ENCODE data around the gene UGT1A4. TPM values are rescaled to one million over a fixed set of nuclear protein-coding genes. Genes with fewer than 3 reads are reported as not detected.
A peak's percentile ranks its signal among the peaks of the same experiment; 100 is the strongest.

Gene UGT1A4
- total and polyA plus RNA-seq, 2 of the 8 experiments (the other 6 are each of a cell fraction or from before 2014, with no cell fraction given): not detected

GRCh38 chr2:233802132-233802815 lies 83.7 kb downstream of the UGT1A4 start:
- POLR2A ChIA-PET (ENCODE audit: partially characterized antibody): no interaction called here
- Histone ChIP-seq H2BK20ac (ENCODE audit: low read length) (no peak overlapping the region), H2BK5ac (ENCODE audit: low read depth, low read length) (no peak overlapping the region), H3K4me1 (replicated peaks in 1 of 4; ENCODE audit: control insufficient read depth in 3 of 4, insufficient read depth in 4 of 4, low read length in 3 of 4) (no peaks in the 10 kb centered on the region), H3K27ac (ENCODE audit: low read depth, low read length) (no peak overlapping the region), H3K56ac (replicated peaks; ENCODE audit: insufficient read length, low read depth, low read length) (no peak overlapping the region), H2BK12ac (ENCODE audit: low read depth, low read length) (no peak overlapping the region), H3K79me2 (ENCODE audit: control insufficient read depth in 1 of 2, insufficient read depth in 2 of 2, low read length in 2 of 2) (no peaks in the 10 kb centered on the region), H2AK5ac (ENCODE audit: low read depth, low read length) (no peak overlapping the region), H2BK120ac (replicated peaks; ENCODE audit: low read depth, low read length) (no peak overlapping the region), H3K9ac (replicated peaks in 1 of 4; ENCODE audit: extremely low read depth in 1 of 4, low read depth in 3 of 4, low read length in 3 of 4) (no peak overlapping the region), H3K4me2 (ENCODE audit: insufficient read depth in 1 of 2, low read depth in 2 of 2, low read length in 2 of 2) (no peak overlapping the region), H3K79me1 (ENCODE audit: low read depth, low read length) (no peaks in the 10 kb centered on the region), H3K14ac (ENCODE audit: insufficient read length) (no peak overlapping the region), H2BK15ac (ENCODE audit: low read length) (no peak overlapping the region), H4K5ac (ENCODE audit: insufficient read length, low read depth, low read length) (no peak overlapping the region), H3K23ac (ENCODE audit: insufficient read length) (no peak overlapping the region), H3K27me3 (replicated peaks in 1 of 4; ENCODE audit: control insufficient read depth in 3 of 4, extremely low read depth in 1 of 4, insufficient read depth in 3 of 4, low read length in 3 of 4) (no peaks in the 10 kb centered on the region), H3K36me3 (ENCODE audit: control insufficient read depth in 2 of 4, insufficient read depth in 4 of 4, low read length in 3 of 4) (no peaks in the 10 kb centered on the region), H4K91ac (replicated peaks; ENCODE audit: insufficient read length, low read length) (no peak overlapping the region), H2AFZ (ENCODE audit: low read length) (no peak overlapping the region), H3K23me2 (ENCODE audit: low read depth, low read length) (no peaks in the 10 kb centered on the region), H3K18ac (ENCODE audit: extremely low read depth, low read length) (no peak overlapping the region), H4K20me1 (replicated peaks in 1 of 2; ENCODE audit: control insufficient read depth in 1 of 2, insufficient read depth in 2 of 2, low read length in 2 of 2) (no peaks in the 10 kb centered on the region), H3K4me3 (ENCODE audit: extremely low read depth in 1 of 4, insufficient read depth in 2 of 4, low read depth in 3 of 4, low read length in 4 of 4) (no peak overlapping the region), H3K4ac (replicated peaks; ENCODE audit: insufficient read length, low read depth, low read length) (no peak overlapping the region), H4K8ac (ENCODE audit: extremely low read depth, insufficient read depth, low read length) (no peak overlapping the region), H3K9me3 (ENCODE audit: insufficient read depth in 2 of 2, low read depth in 1 of 2, low read length in 1 of 2) (peaks cover 0 to 4% of the 10 kb centered on the region in 2 experiments; a peak in 3 of 4 replicates)
- no peak for TF ChIP-seq TAF1 (IDR thresholded peaks at IDR 0.05; ENCODE audit: low read depth, low read length)
- no peak for TF ChIP-seq RBBP5 (IDR thresholded peaks at IDR 0.05; ENCODE audit: borderline replicate concordance, low read depth, low read length)
- no peak for TF ChIP-seq POU5F1 (IDR thresholded peaks at IDR 0.05; ENCODE audit: low read depth, low read length)
- TF ChIP-seq MAFK (IDR thresholded peaks at IDR 0.05; ENCODE audit: low read depth, low read length): no peak
- no peak for TF ChIP-seq NANOG (IDR thresholded peaks at IDR 0.05; ENCODE audit: insufficient read depth, low read depth, low read length, poor library complexity, severe bottlenecking)
- no peak for TF ChIP-seq ATF3 (IDR thresholded peaks at IDR 0.05; ENCODE audit: insufficient read depth, low read depth, low read length)
- TF ChIP-seq RFX5 (IDR thresholded peaks at IDR 0.05; ENCODE audit: borderline replicate concordance, low read depth, low read length): no peak
- 81% methylated on average over 3 of the region's 3 CpGs; no CpG with 5 or more reads in 1 of the 2 experiments for WGBS, 2 experiments (ENCODE audit: extremely low coverage in 1 of 2, insufficient coverage in 1 of 2, insufficient read length in 1 of 2, insufficient replicate concordance in 2 of 2, low coverage in 1 of 2, low lambda C conversion rate in 2 of 2, missing lambda C conversion rate in 1 of 2)
- no peak for FAIRE-seq
- CTCF ChIA-PET (ENCODE audit: partially characterized antibody): interaction anchor here (1.0 kb wide), 1 partner anchor 17 kb away, joined by 3 read pairs; no protein-coding TSS in a partner anchor
- peak in 1 of 2 experiments; percentile 6 for DNase-seq (ENCODE audit: low read depth in 1 of 2, low spot score in 2 of 2)
